Esophagus squamous epithelium (tissue), 4 donors: ENCODE data around the gene UGT3A2.

ENCODE experiments used
- CTCF ChIP-seq, 6 experiments: fragments of 450-650 bp in 4 of 6; fragments of 200-600 bp in 2 of 6; sonication (generic) in 2 of 6; IDR thresholded peaks; one replicate each; pipeline ENCODE4 v1.5.1; 2016 to 2019; ENCODE audit warnings: antibody characterized with exemption in 6 of 6, mild to moderate bottlenecking in 4 of 6, moderate library complexity in 4 of 6
- POLR2A ChIP-seq, 4 donors: fragments of 450-650 bp; IDR thresholded peaks; one replicate each; pipeline ENCODE4 v1.6.1; 2017; ENCODE audit warnings: antibody characterized with exemption in 4 of 4, mild to moderate bottlenecking in 4 of 4, moderate library complexity in 3 of 4

GRCh38 chr5:36099748-36100147, 33.1 kb upstream of the UGT3A2 start:
- no peak for TF ChIP-seq CTCF (IDR thresholded peaks at IDR 0.05)
- no peak for TF ChIP-seq POLR2A (IDR thresholded peaks at IDR 0.05)
